Caco-2 (cell line): ENCODE data around the gene VPS52. TPM values are rescaled to one million over a fixed set of nuclear protein-coding genes. Genes with fewer than 3 reads are reported as not detected.

ENCODE experiments used
- BruUV-seq: library from RNA; stranded (reverse); fragments of 400-500 nt; replicated peaks from 2 replicates; lab custom pipeline; 2021; lab: Mats Ljungman, UMichigan
- CTCF ChIA-PET: fragments of 300-600 bp; sonication (Branson Sonifier 250); formaldehyde crosslinking; loops from one replicate; lab custom pipeline; 2022; ENCODE audit warnings: antibody characterized with exemption; lab: Charles Lee
- POLR2A ChIA-PET: fragments of 300-600 bp; sonication (Branson Sonifier 250); formaldehyde crosslinking; loops from one replicate; lab custom pipeline; 2022; ENCODE audit warnings: antibody characterized with exemption; lab: Charles Lee
- DNase-seq, 2 experiments: peaks; one replicate each; pipeline versions ENCODE4 v3.0.0 to v3.0.0-alpha.2; 2020 to 2022
- H3K27me3 ChIP-seq: replicated peaks from 2 replicates; pipeline ENCODE4 v1.6.0; 2011; ENCODE audit warnings: low read length; ENCODE audit not compliant: control insufficient read depth, insufficient read depth
- H3K36me3 ChIP-seq: 2 replicates; pipeline ENCODE4 v1.5.1; 2011; ENCODE audit warnings: low read length; ENCODE audit not compliant: control insufficient read depth, insufficient read depth
- H3K4me1 ChIP-seq: fragments of 250-450 bp; sonication (Bioruptor Pico); 2 replicates; pipeline ENCODE4 v1.5.1; 2020; ENCODE audit warnings: mild to moderate bottlenecking
- H3K4me3 ChIP-seq: 2 replicates; pipeline ENCODE4 v1.5.1; 2011; ENCODE audit warnings: low read depth, mild to moderate bottlenecking, control low read depth, low read length
- H3K9me3 ChIP-seq: fragments of 250-450 bp; sonication (Bioruptor Pico); 2 replicates; pipeline ENCODE4 v1.5.1; 2020; ENCODE audit warnings: mild to moderate bottlenecking, moderate library complexity
- H3K27ac Mint-ChIP-seq: one replicate; pipeline ENCODE4 v1.8.0; 2022; ENCODE audit warnings: mixed read lengths; ENCODE audit not compliant: unreplicated experiment
- H3K27me3 Mint-ChIP-seq: one replicate; pipeline ENCODE4 v1.8.0; 2022; ENCODE audit warnings: mixed read lengths; ENCODE audit not compliant: insufficient read depth, unreplicated experiment
- H3K36me3 Mint-ChIP-seq: one replicate; pipeline ENCODE4 v1.8.0; 2022; ENCODE audit warnings: mild to moderate bottlenecking, mixed read lengths; ENCODE audit not compliant: insufficient read depth, unreplicated experiment
- H3K4me1 Mint-ChIP-seq: one replicate; pipeline ENCODE4 v1.8.0; 2022; ENCODE audit warnings: low read depth, mixed read lengths; ENCODE audit not compliant: unreplicated experiment
- H3K4me3 Mint-ChIP-seq: one replicate; pipeline ENCODE4 v1.8.0; 2022; ENCODE audit warnings: mild to moderate bottlenecking, moderate library complexity, mixed read lengths; ENCODE audit not compliant: unreplicated experiment
- H3K9me3 Mint-ChIP-seq: one replicate; pipeline ENCODE4 v1.8.0; 2022; ENCODE audit warnings: mixed read lengths; ENCODE audit not compliant: unreplicated experiment
- intact Hi-C: fragments of 100-400 bp; cut with micrococcal nuclease; formaldehyde crosslinking; loops from one replicate; pipeline ENCODE4 v1.10.0; 2022; ENCODE audit not compliant: unreplicated experiment
- total RNA-seq: library from RNA; stranded (reverse); gene quantifications from 2 replicates; pipeline ENCODE4 v1.2.3, GENCODE V29; 2022
- TF ChIP-seq, protein P1 (sequence below), 2 experiments: fragments of 200-600 bp in 1 of 2; IDR thresholded peaks; 1 replicate in 1 of 2; 2 replicates in 1 of 2; pipeline versions ENCODE4 v1.5.1 to v1.8.0; 2011 to 2022; ENCODE audit warnings: antibody characterized with exemption in 1 of 2, control low read depth in 1 of 2, inconsistent platforms in 1 of 2, low read depth in 1 of 2, low read length in 1 of 2, mild to moderate bottlenecking in 1 of 2, moderate library complexity in 1 of 2; ENCODE audit not compliant: insufficient read depth in 1 of 2, severe bottlenecking in 1 of 2, unreplicated experiment in 1 of 2

Gene VPS52
- total RNA-seq, 1 experiment from 2014 or later = 55.6 TPM

DNA sequence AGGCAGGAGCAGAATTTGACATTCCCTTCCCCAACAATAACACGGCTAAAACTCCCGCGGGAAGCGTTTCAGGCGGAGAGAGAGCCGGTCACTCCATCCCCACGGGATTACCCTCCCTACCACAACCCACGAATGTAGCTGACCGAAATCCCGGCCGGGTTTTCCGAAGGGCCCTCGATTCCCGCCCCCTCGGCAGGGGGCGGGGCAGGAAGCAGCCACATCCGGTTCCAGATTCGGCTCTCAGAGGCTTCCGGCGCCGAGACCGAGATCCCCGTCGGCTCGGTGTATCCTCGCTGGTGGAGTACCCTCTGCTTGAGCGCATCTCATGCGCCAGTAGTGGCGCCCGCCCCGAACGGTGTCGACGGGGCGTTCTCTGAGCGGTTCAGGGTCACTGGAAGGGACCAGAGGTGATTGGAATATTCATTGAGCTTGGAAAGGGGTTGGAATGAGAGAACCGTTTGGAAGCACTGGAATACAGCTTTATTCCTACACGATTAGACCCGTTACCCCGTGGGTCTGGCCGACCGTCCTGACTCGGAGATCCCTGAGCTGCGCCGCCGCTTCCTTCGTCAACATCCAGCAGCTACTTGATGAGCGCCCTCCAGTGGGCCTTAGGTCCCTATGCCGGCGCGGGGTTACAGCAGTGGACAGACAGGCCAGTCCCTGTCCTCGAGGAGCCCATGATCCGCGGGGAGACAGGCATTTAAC lies 27.7 kb upstream of the VPS52 start:
- intact Hi-C loops = loop anchor here (1.0 to 5.0 kb wide), 3 partner anchors 13 to 128 kb away; no protein-coding TSS in a partner anchor
- BruUV-seq = TSS peak; percentile 88
- ChIA-PET CTCF (interaction anchor here (0.8 to 1.4 kb wide), 11 partner anchors 9 to 127 kb away, joined by 3 to 20 read pairs (median 7); partner anchors contain the start of genes B3GALT4, PFDN6, TAPBP and WDR46), POLR2A (interaction anchor here (0.6 to 1.7 kb wide), 6 partner anchors 10 to 327 kb away, joined by 3 to 19 read pairs (median 6); partner anchors contain the start of genes PFDN6, RPS18, VPS52 and WDR46)
- H3K4me3 Mint-ChIP-seq = peak overlapping the region; percentile 95
- H3K9me3 Mint-ChIP-seq = no peaks in the 10 kb centered on the region
- Histone ChIP-seq H3K4me3 (peak overlapping the region; percentile 90), H3K36me3 (no peaks in the 10 kb centered on the region; the same call in none of the 2 replicates), H3K9me3 (no peaks in the 10 kb centered on the region), H3K27me3 (no peaks in the 10 kb centered on the region), H3K4me1 (peaks cover 13% of the 10 kb centered on the region)
- peak; percentile 89 to 91 for DNase-seq
- TF ChIP-seq, protein P1, sequence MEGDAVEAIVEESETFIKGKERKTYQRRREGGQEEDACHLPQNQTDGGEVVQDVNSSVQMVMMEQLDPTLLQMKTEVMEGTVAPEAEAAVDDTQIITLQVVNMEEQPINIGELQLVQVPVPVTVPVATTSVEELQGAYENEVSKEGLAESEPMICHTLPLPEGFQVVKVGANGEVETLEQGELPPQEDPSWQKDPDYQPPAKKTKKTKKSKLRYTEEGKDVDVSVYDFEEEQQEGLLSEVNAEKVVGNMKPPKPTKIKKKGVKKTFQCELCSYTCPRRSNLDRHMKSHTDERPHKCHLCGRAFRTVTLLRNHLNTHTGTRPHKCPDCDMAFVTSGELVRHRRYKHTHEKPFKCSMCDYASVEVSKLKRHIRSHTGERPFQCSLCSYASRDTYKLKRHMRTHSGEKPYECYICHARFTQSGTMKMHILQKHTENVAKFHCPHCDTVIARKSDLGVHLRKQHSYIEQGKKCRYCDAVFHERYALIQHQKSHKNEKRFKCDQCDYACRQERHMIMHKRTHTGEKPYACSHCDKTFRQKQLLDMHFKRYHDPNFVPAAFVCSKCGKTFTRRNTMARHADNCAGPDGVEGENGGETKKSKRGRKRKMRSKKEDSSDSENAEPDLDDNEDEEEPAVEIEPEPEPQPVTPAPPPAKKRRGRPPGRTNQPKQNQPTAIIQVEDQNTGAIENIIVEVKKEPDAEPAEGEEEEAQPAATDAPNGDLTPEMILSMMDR (IDR thresholded peaks at IDR 0.05; ENCODE audit: insufficient read depth in 1 of 2, low read depth in 1 of 2, low read length in 1 of 2, severe bottlenecking in 1 of 2, unreplicated experiment in 1 of 2) = peak; percentile 65 to 80
- peak overlapping the region; percentile 98 for H3K27ac Mint-ChIP-seq
- no peaks in the 10 kb centered on the region for H3K27me3 Mint-ChIP-seq
- peaks cover 13% of the 10 kb centered on the region for H3K4me1 Mint-ChIP-seq
- H3K36me3 Mint-ChIP-seq = peaks cover 51% of the 10 kb centered on the region

DNA sequence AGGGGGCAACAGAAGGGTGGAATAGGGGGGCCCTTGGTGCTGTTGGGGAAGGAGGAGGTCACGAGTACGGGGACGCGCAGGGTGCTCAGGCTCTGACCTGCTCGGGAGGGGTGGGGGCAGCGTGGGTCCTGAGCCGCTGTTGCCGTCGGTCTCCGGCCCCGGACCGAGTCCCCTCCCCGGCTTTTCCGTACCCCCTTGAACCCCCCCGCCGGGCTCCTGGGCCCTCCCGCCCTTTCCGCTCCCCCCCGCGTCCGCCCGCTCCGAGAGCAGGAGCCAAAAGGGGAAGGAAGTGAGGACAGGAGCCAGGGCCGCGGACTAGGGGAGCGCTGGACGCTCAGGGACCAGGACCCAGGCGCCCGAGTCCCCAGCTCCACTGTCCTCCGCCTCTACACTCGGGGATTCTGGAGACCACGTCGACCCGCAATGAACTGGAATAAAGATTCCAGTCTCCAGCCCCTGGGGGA lies 27.1 kb upstream of the VPS52 start, which contains the start of gene RGL2:
Gene RGL2, minus strand, starts transcription at position 170 of the 464 bp plus-strand sequence. CDS start 332 bp downstream, outside the sequence.
- no peaks in the 10 kb centered on the region for H3K9me3 ChIP-seq
- H3K4me3 Mint-ChIP-seq = peak within 1 kb of the TSS; percentile 95
- BruUV-seq = no TSS peak
- peak within 1 kb of the TSS; percentile 98 for H3K27ac Mint-ChIP-seq
- ChIA-PET CTCF (interaction anchor here (1.0 to 1.4 kb wide), 9 partner anchors 8 to 127 kb away, joined by 3 to 20 read pairs (median 8); partner anchors contain the start of genes PFDN6, RPS18, TAPBP and VPS52), POLR2A (interaction anchor here (0.7 to 1.7 kb wide), 5 partner anchors 9 to 327 kb away, joined by 4 to 19 read pairs (median 8); partner anchors contain the start of genes PFDN6, RPS18, VPS52 and WDR46)
- TF ChIP-seq, protein P1 (IDR thresholded peaks at IDR 0.05; ENCODE audit: insufficient read depth in 1 of 2, low read depth in 1 of 2, low read length in 1 of 2, severe bottlenecking in 1 of 2, unreplicated experiment in 1 of 2) = no peak
- peaks cover 13% of the 10 kb centered on the region for H3K4me1 ChIP-seq
- no peaks in the 10 kb centered on the region for H3K9me3 Mint-ChIP-seq
- no peaks in the 10 kb centered on the region; the same call in none of the 2 replicates for H3K36me3 ChIP-seq
- H3K4me1 Mint-ChIP-seq = peaks cover 13% of the 10 kb centered on the region
- DNase-seq = peak; percentile 43 to 47
- intact Hi-C loops = loop anchor here (1.0 to 5.0 kb wide), 3 partner anchors 13 to 128 kb away; no protein-coding TSS in a partner anchor
- H3K27me3 Mint-ChIP-seq = no peaks in the 10 kb centered on the region
- peaks cover 51% of the 10 kb centered on the region for H3K36me3 Mint-ChIP-seq
- peak within 1 kb of the TSS; percentile 90 for H3K4me3 ChIP-seq
- H3K27me3 ChIP-seq = no peaks in the 10 kb centered on the region
